HEK293T (cell line): ENCODE results near the gene EYS.

Experiments
- CTCF ChIA-PET: fragments of 350-600 bp; formaldehyde crosslinking; extraction: SDS; loops from one replicate; lab custom pipeline; 2021; ENCODE audit warnings: antibody characterized with exemption, inconsistent platforms; lab: Yijun Ruan, JAX
- POLR2A ChIA-PET: fragments of 350-600 bp; formaldehyde crosslinking; extraction: SDS; loops from one replicate; lab custom pipeline; 2020; ENCODE audit warnings: antibody characterized with exemption, inconsistent platforms; lab: Yijun Ruan, JAX
- DNase-seq: peaks from one replicate; pipeline ENCODE4 v3.0.0; 2012; ENCODE audit warnings: mixed read lengths; ENCODE audit errors: extremely low spot score
- ARNT ChIP-seq: fragments of 450-650 bp; IDR thresholded peaks from 2 replicates; pipeline ENCODE4 v1.6.1; 2017; ENCODE audit warnings: mild to moderate bottlenecking
- BHLHE40 ChIP-seq: fragments of 450-650 bp; IDR thresholded peaks from 2 replicates; pipeline ENCODE4 v1.6.1; 2016; ENCODE audit warnings: mild to moderate bottlenecking, moderate library complexity, borderline replicate concordance
- CTBP1 ChIP-seq: fragments of 450-650 bp; IDR thresholded peaks from 2 replicates; pipeline ENCODE4 v1.6.1; 2016; ENCODE audit warnings: borderline replicate concordance
- ELF4 ChIP-seq: fragments of 450-650 bp; IDR thresholded peaks from 2 replicates; pipeline ENCODE4 v1.6.1; 2017; ENCODE audit warnings: antibody characterized with exemption
- FOXA1 ChIP-seq: fragments of 450-650 bp; IDR thresholded peaks from 2 replicates; pipeline ENCODE4 v1.6.1; 2016; ENCODE audit warnings: mild to moderate bottlenecking
- FOXK2 ChIP-seq: fragments of 450-650 bp; IDR thresholded peaks from 2 replicates; pipeline ENCODE4 v1.6.1; 2016; ENCODE audit warnings: mild to moderate bottlenecking
- FOXM1 ChIP-seq: fragments of 450-650 bp; IDR thresholded peaks from 2 replicates; pipeline ENCODE4 v1.6.1; 2017; ENCODE audit warnings: mild to moderate bottlenecking, borderline replicate concordance
- HDGF ChIP-seq: fragments of 450-650 bp; IDR thresholded peaks from 2 replicates; pipeline ENCODE4 v1.6.1; 2017; ENCODE audit warnings: antibody characterized with exemption, borderline replicate concordance
- L3MBTL2 ChIP-seq: fragments of 450-650 bp; conservative IDR thresholded peaks from 2 replicates; pipeline ENCODE4 v1.6.1; 2016; ENCODE audit warnings: mild to moderate bottlenecking
- LEF1 ChIP-seq: fragments of 450-650 bp; IDR thresholded peaks from 2 replicates; pipeline ENCODE4 v1.6.1; 2017; ENCODE audit warnings: mild to moderate bottlenecking, borderline replicate concordance
- NFRKB ChIP-seq: fragments of 450-650 bp; IDR thresholded peaks from 2 replicates; pipeline ENCODE4 v1.6.1; 2016; ENCODE audit warnings: mild to moderate bottlenecking, moderate library complexity
- PKNOX1 ChIP-seq: fragments of 450-650 bp; IDR thresholded peaks from 2 replicates; pipeline ENCODE4 v1.6.1; 2016
- SP1 ChIP-seq: fragments of 450-650 bp; IDR thresholded peaks from 2 replicates; pipeline ENCODE4 v1.6.1; 2017
- SUZ12 ChIP-seq: fragments of 450-650 bp; IDR thresholded peaks from 2 replicates; pipeline ENCODE4 v1.6.1; 2016; ENCODE audit warnings: mild to moderate bottlenecking
- TARDBP ChIP-seq: fragments of 450-650 bp; IDR thresholded peaks from 2 replicates; pipeline ENCODE4 v1.6.1; 2016
- ZNF384 ChIP-seq: fragments of 450-650 bp; IDR thresholded peaks from 2 replicates; pipeline ENCODE4 v1.6.1; 2016

The EYS gene

DNA sequence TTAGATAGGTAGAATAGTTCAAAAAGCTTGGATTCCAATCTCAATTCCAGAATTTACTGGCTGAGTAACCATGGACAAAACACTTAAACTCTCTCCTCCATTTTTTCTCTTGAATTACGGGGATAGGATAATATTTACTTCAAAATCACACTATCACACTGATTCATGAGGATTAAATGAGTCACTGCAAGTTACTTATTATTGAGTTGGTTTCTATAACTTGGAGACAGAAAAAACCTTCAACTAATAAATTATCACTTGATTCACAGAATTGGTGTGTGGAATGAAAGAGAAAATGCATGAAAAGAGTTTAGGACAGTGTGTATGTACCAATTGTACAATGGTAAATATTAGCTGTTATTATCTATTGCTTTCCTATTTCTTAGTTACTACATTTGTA, 1486.2 kb downstream of the EYS start:
- TF ChIP-seq FOXM1 (no peak), NFRKB (no peak), CTBP1 (no peak), TARDBP (no peak), BHLHE40 (no peak)
- ChIA-PET POLR2A (no interaction called here), CTCF (no interaction called here)
- DNase-seq, result no peak

GRCh38 chr6:64217721-64218620, 1489.1 kb downstream of the EYS start:
- no peak for TF ChIP-seq L3MBTL2
- no peak for TF ChIP-seq SUZ12
- TF ChIP-seq ARNT, result no peak
- no peak for TF ChIP-seq FOXM1
- TF ChIP-seq CTBP1, result no peak
- no peak for TF ChIP-seq BHLHE40
- no peak for TF ChIP-seq LEF1
- no peak for TF ChIP-seq TARDBP
- ChIA-PET CTCF (no interaction called here), POLR2A (no interaction called here)
- DNase-seq, result no peak

DNA sequence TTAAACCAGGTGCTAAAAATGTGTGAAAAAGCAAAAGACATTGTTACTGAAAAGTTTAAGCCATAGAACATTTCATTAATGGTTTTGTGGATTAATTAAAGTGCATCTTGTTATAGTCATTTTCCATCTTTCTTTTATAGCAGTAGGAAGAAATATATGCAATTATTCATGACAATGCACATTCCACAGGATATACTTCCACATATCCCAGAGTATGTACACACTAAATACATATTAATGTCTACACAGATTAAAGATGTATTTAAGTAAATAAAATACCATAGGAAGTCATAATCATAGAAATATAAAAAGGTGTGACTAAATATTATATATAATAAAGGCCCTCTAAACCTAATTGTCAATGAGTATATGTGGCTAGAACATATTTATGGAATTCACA, 1492.7 kb downstream of the EYS start:
- CTCF ChIA-PET, result no interaction called here
- no peak for DNase-seq
- TF ChIP-seq HDGF (no peak), SUZ12 (no peak), ELF4 (no peak), PKNOX1 (no peak), L3MBTL2 (no peak)
- POLR2A ChIA-PET, result no interaction called here

DNA sequence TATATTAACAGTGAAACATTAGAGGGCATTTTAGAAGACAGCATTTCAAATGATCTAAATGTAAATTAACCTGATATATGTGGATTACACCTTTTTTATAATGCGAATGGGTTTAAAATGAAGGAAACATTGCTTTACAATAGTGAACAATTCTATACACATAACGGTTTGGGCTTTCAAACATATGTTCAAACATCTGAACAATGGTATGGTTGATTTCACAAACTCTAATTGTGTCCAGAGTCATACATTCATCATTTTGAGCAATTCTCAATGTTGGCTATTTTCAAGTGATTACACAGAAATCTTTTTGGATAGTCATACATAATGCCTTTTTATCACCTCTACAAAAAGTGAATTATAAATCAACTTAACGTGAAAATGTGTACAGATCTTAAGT, 1493.3 kb downstream of the EYS start:
- DNase-seq, result no peak
- CTCF ChIA-PET, result no interaction called here
- no peak for TF ChIP-seq LEF1
- no peak for TF ChIP-seq FOXA1
- TF ChIP-seq SUZ12, result no peak
- no peak for TF ChIP-seq SP1
- TF ChIP-seq CTBP1, result no peak
- no peak for TF ChIP-seq L3MBTL2
- TF ChIP-seq HDGF, result no peak
- TF ChIP-seq ELF4, result no peak
- POLR2A ChIA-PET, result no interaction called here

- TF ChIP-seq FOXK2 (no peak), SP1 (no peak), CTBP1 (no peak), NFRKB (no peak), ELF4 (no peak), ARNT (no peak), PKNOX1 (no peak), L3MBTL2 (no peak), FOXM1 (no peak)
- POLR2A ChIA-PET, result no interaction called here
- DNase-seq, result no peak
- CTCF ChIA-PET, result no interaction called here
These were observed 1509.8 kb downstream of the EYS start for GRCh38 chr6:64197246-64197645.

DNA sequence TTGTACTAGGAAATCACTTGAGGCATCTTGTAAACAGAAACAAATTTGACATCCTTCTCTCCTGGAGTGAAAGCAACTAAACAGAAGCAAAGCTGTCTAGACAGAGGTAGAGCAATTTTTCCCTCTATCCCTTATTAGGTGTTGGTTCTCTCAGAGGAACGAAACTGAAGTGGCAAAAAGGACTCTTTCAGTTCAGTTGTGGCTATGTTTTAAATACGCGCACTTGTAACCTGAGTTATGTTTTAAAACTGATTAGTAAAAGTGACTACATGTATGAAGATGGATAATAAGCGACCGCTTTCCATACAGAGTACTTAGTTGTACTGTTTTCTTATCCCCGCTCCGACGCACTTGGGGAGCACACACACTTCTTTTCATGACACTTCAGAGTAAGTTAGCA, 1520.4 kb downstream of the EYS start:
- no peak for TF ChIP-seq FOXK2
- no peak for TF ChIP-seq TARDBP
- no peak for TF ChIP-seq ZNF384
- no peak for TF ChIP-seq ARNT
- no peak for TF ChIP-seq NFRKB
- TF ChIP-seq SP1, result no peak
- no peak for TF ChIP-seq FOXA1
- TF ChIP-seq BHLHE40, result no peak
- no peak for TF ChIP-seq ELF4
- no peak for TF ChIP-seq SUZ12
- DNase-seq, result no peak
- ChIA-PET CTCF (no interaction called here), POLR2A (no interaction called here)

DNA sequence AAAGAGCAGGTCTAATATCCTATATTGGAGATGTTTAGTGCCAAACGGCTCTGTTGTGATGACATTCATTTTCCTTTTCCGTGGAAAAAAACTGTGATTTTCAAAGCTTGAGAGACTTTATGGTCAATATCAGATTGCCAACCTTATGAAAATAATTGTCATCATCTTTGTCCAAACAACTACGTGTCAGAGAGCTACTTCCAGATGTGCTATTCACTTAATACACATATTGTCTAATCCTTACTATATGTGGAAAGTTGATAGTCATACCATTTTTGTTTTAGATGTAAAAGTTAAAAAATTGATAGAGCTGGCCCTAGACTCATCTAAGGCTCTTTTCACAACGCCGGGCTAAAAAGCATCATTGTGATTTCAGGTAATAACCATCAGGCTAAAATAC, 1521.4 kb downstream of the EYS start:
- ChIA-PET POLR2A (no interaction called here), CTCF (no interaction called here)
- TF ChIP-seq FOXA1 (no peak), HDGF (no peak), FOXK2 (no peak), ZNF384 (no peak), FOXM1 (no peak), NFRKB (no peak), TARDBP (no peak), PKNOX1 (no peak), BHLHE40 (no peak), ARNT (no peak), LEF1 (no peak), CTBP1 (no peak), L3MBTL2 (no peak), SUZ12 (no peak), ELF4 (no peak), SP1 (no peak)
- no peak for DNase-seq
